Loucy (cell line): ENCODE measurements around the gene WDR7.

Experiments
- H2AFZ ChIP-seq: fragments of 200-600 bp; sonication (generic); 2 replicates; pipeline ENCODE4 v1.6.0; 2016; ENCODE audit warnings: antibody characterized with exemption, mild to moderate bottlenecking, low read length, moderate library complexity
- H3F3A ChIP-seq: fragments of 200-600 bp; 2 replicates; pipeline ENCODE4 v1.6.0; 2016; ENCODE audit warnings: antibody characterized with exemption, low read depth, mild to moderate bottlenecking
- H3K27me3 ChIP-seq: fragments of 200-600 bp; sonication (generic); 2 replicates; pipeline ENCODE4 v1.6.1; 2014; ENCODE audit warnings: low read length, mild to moderate bottlenecking; ENCODE audit not compliant: insufficient read depth, poor library complexity, severe bottlenecking
- H3K36me3 ChIP-seq: fragments of 200-600 bp; sonication (generic); 2 replicates; pipeline ENCODE4 v1.6.1; 2016; ENCODE audit warnings: low read length; ENCODE audit not compliant: insufficient read depth
- H3K4me1 ChIP-seq: fragments of 200-600 bp; sonication (generic); 2 replicates; pipeline ENCODE4 v1.5.1; 2014; ENCODE audit warnings: low read length, mild to moderate bottlenecking; ENCODE audit not compliant: insufficient read depth, poor library complexity, severe bottlenecking
- H3K4me2 ChIP-seq: fragments of 200-600 bp; sonication (generic); 2 replicates; pipeline ENCODE4 v1.6.0; 2014; ENCODE audit warnings: antibody characterized with exemption, low read length, low read depth, mild to moderate bottlenecking; ENCODE audit not compliant: poor library complexity, severe bottlenecking
- H3K4me3 ChIP-seq: fragments of 200-600 bp; sonication (generic); 2 replicates; pipeline ENCODE4 v1.5.1; 2014; ENCODE audit warnings: low read length, mild to moderate bottlenecking, mixed read lengths; ENCODE audit not compliant: poor library complexity, severe bottlenecking
- H3K79me2 ChIP-seq: fragments of 200-600 bp; sonication (generic); 2 replicates; pipeline ENCODE4 v1.6.1; 2014; ENCODE audit warnings: low read length; ENCODE audit not compliant: insufficient read depth
- H3K9ac ChIP-seq: fragments of 200-600 bp; sonication (generic); 2 replicates; pipeline ENCODE4 v1.6.0; 2014; ENCODE audit warnings: mild to moderate bottlenecking, low read depth, low read length, moderate library complexity; ENCODE audit not compliant: poor library complexity, severe bottlenecking
- H3K9me2 ChIP-seq: fragments of 200-600 bp; sonication (generic); replicated peaks from 2 replicates; pipeline ENCODE4 v1.6.1; 2016; ENCODE audit warnings: low read depth, low read length, mixed read lengths
- H3K9me3 ChIP-seq: fragments of 200-600 bp; sonication (generic); 2 replicates; pipeline ENCODE4 v1.6.1; 2014; ENCODE audit warnings: mild to moderate bottlenecking, antibody characterized with exemption, low read length, low read depth; ENCODE audit not compliant: insufficient read depth
- H4K20me1 ChIP-seq: fragments of 200-600 bp; sonication (generic); 2 replicates; pipeline ENCODE4 v1.6.0; 2014; ENCODE audit warnings: antibody characterized with exemption, low read length, mild to moderate bottlenecking; ENCODE audit not compliant: insufficient read depth, poor library complexity, severe bottlenecking
- CTCF ChIP-seq: fragments of 200-600 bp; sonication (generic); conservative IDR thresholded peaks from 2 replicates; pipeline ENCODE4 v1.5.1; 2014; ENCODE audit warnings: mild to moderate bottlenecking, antibody characterized with exemption, low read length
- EZH2phosphoT487 ChIP-seq: fragments of 200-600 bp; IDR thresholded peaks from 2 replicates; pipeline ENCODE4 v1.6.1; 2018; ENCODE audit warnings: antibody characterized with exemption, mild to moderate bottlenecking, moderate library complexity, borderline replicate concordance

Gene WDR7

GRCh38 chr18:56933472-56933871, 282.3 kb downstream of the WDR7 start:
- no peaks in the 10 kb centered on the region for H3K27me3 ChIP-seq
- H3K9me2 ChIP-seq, result no peaks in the 10 kb centered on the region
- no peaks in the 10 kb centered on the region for H4K20me1 ChIP-seq
- H3K9me3 ChIP-seq, result no peaks in the 10 kb centered on the region
- H3F3A ChIP-seq, result no peaks in the 10 kb centered on the region
- H3K4me3 ChIP-seq, result no peak overlapping the region
- no peak overlapping the region for H3K9ac ChIP-seq
- H3K36me3 ChIP-seq, result peaks cover 6% of the 10 kb centered on the region; the same call in 1 of the 2 replicates
- no peak overlapping the region for H2AFZ ChIP-seq
- no peak overlapping the region for H3K4me2 ChIP-seq
- H3K4me1 ChIP-seq, result no peaks in the 10 kb centered on the region
- TF ChIP-seq EZH2phosphoT487, result no peak
- no peak for TF ChIP-seq CTCF
- H3K79me2 ChIP-seq, result no peaks in the 10 kb centered on the region

- H2AFZ ChIP-seq, result no peak overlapping the region
- H3K9me2 ChIP-seq, result no peaks in the 10 kb centered on the region
- H3K4me2 ChIP-seq, result no peak overlapping the region
- H3K9ac ChIP-seq, result no peak overlapping the region
- H3K79me2 ChIP-seq, result no peaks in the 10 kb centered on the region
- no peak overlapping the region for H3K4me3 ChIP-seq
- H3K4me1 ChIP-seq, result no peaks in the 10 kb centered on the region
- H4K20me1 ChIP-seq, result no peaks in the 10 kb centered on the region
- no peak for TF ChIP-seq CTCF
- no peak for TF ChIP-seq EZH2phosphoT487
- H3K9me3 ChIP-seq, result no peaks in the 10 kb centered on the region
- no peaks in the 10 kb centered on the region for H3F3A ChIP-seq
- H3K27me3 ChIP-seq, result no peaks in the 10 kb centered on the region
- peaks cover 6% of the 10 kb centered on the region; the same call in 1 of the 2 replicates for H3K36me3 ChIP-seq
These were observed 283.0 kb downstream of the WDR7 start for GRCh38 chr18:56934131-56934530.

GRCh38 chr18:56934906-56935305, 283.7 kb downstream of the WDR7 start:
- Histone ChIP-seq H3K9me2 (no peaks in the 10 kb centered on the region), H3K4me1 (no peaks in the 10 kb centered on the region), H3K4me2 (no peak overlapping the region), H3K4me3 (no peak overlapping the region), H3K79me2 (no peaks in the 10 kb centered on the region), H3K36me3 (peaks cover 6% of the 10 kb centered on the region; the same call in 1 of the 2 replicates), H3K27me3 (no peaks in the 10 kb centered on the region), H3K9me3 (no peaks in the 10 kb centered on the region), H3F3A (no peaks in the 10 kb centered on the region), H4K20me1 (no peaks in the 10 kb centered on the region), H3K9ac (no peak overlapping the region), H2AFZ (no peak overlapping the region)
- TF ChIP-seq CTCF, result no peak
- no peak for TF ChIP-seq EZH2phosphoT487
